Skeletal muscle cell (primary cell): ENCODE results near the gene ECPAS.
A peak's percentile ranks its signal among the peaks of the same experiment; 100 is the strongest.
"Not testable (repeated sequence)": the region's sequence is repeated elsewhere in the genome, so short reads cannot be mapped to it uniquely, and the experiment has no call there.

Source experiments
- DNase-seq: peaks from one replicate; pipeline ENCODE4 v3.0.0-alpha.2; 2010; ENCODE audit warnings: low read depth
- H3K4me3 ChIP-seq: 2 replicates; pipeline ENCODE4 v1.5.1; 2011; ENCODE audit warnings: low read depth, mild to moderate bottlenecking, control low read depth, low read length, moderate library complexity

The ECPAS gene

DNA sequence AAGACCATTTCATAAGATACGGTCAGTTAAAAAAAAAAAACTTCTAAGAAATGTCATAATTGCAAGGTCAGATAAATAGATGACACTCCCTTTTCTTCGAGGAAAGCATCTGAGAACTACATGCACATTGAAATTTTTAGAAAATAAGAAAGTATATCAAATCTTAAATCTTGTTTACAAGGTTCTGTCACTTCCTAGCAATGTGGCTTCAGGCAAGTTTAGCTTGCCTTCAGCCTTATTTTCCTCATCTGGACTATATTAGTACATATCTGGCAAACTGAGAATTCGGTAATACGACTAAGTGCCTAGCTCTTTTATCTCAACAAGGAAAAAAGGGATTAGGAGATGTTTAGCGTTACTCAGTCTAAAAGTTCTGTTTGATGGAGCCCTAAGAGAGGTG lies 121.7 kb downstream of the ECPAS start:
- no peak for DNase-seq

DNA sequence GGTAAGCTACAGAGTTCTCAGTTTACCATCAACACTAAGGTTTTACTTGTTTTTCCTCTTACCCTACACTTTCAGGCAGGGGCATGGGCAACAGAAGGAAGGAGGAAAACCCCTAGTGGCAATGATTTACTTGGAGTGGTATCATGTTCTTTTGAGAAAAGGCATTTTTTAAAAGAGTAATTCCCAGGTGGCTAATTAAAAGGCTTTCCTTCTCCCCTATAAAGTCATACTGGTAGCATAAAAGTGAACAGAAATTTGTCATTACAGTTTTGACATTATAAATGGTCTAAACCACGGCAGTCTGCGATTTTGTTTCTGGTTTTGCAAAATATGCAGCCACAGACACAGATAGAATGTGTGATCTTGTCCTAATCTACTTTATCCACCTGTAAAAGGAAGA lies 123.3 kb downstream of the ECPAS start:
- no peak for DNase-seq
- H3K4me3 ChIP-seq = no peak overlapping the region

More for the DNA sequence above, 121.7 kb downstream of the ECPAS start:
- no peak overlapping the region for H3K4me3 ChIP-seq

DNA sequence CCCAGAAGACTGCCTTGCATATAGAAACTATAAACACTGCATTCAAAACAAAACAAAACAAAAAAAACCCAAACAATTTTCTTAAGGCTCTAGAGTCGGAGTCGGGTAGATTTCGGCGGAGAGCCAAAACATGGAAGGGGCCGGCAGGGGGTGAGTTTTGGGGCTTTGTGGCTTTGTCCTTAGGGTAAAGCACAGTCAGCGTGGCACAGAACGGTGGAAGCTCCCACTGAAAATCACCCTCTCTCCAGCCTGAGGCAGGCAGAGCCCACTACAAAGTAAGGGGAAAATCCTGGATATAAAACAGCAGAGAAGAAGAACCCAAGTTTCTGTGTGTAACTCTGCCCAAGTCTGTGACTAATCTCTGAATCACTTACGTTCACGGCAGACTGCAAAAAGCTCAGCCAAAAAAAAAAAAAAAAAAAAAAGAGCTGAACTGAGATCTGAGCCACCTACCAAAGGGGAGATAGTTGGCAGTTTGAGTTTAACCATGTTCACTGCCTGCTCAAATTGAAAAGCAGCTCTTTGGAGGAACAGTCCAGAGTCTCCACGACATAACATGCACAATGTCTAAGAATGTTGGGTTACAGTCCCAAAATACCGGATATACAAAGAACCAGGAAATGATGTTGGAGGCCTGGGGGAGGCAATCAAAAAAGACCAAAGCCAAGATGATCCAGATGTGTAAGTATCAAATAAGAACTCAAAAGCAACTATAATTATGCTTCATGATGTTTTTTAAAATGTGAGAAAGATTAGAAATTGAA lies 127.5 kb downstream of the ECPAS start:
- peak overlapping the region; percentile 1 for H3K4me3 ChIP-seq
- peak; percentile 72 for DNase-seq

- H3K4me3 ChIP-seq = no peak overlapping the region
- DNase-seq = no peak
These were observed 131.6 kb downstream of the ECPAS start for GRCh38 chr9:111352545-111352944.

GRCh38 chr9:111350556-111350955 lies 133.6 kb downstream of the ECPAS start:
- no peak overlapping the region for H3K4me3 ChIP-seq
- peak; percentile 24 for DNase-seq

DNA sequence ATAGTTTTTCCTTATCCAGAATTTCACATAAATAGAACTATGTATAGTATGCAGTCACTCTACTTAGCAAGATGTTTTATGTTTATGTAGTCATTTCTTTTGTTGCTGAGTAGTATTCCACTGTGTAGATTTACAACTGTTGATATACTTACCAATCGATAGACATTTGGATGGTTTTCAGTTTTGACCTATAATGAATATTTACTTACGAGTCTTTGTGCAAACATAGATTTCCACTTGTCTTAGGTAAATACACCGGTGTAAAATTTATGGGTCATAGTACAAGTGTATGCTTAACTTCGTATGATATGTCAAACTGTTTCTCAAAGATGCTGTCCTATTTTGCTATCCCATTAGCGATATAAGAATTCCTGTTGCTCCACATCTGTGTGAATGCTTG lies 134.4 kb downstream of the ECPAS start:
- DNase-seq = no peak

DNA sequence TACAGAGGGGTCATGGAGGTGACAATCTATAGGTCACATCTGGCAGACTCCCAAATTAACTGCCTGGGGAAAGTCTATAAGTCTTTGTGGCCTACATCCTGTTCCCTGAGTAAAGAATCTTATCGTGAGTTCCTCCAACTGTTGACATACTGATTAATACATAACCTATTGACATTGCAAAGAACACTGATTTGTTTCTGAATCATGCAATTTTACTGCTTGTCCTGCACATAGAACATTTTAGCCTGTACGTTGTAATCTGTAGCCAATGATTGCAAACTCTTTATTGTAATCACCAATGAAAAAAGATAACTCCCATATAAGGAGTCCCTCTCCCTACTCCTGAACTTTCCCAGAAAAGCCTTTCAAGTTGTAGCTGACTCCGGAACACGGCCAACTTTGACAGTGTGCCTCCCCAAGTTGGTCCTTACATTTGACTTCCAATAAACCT lies 135.3 kb downstream of the ECPAS start:
- H3K4me3 ChIP-seq = no peak overlapping the region
- DNase-seq = peak; percentile 66

More for the DNA sequence above, 134.4 kb downstream of the ECPAS start:
- no peak overlapping the region for H3K4me3 ChIP-seq

DNA sequence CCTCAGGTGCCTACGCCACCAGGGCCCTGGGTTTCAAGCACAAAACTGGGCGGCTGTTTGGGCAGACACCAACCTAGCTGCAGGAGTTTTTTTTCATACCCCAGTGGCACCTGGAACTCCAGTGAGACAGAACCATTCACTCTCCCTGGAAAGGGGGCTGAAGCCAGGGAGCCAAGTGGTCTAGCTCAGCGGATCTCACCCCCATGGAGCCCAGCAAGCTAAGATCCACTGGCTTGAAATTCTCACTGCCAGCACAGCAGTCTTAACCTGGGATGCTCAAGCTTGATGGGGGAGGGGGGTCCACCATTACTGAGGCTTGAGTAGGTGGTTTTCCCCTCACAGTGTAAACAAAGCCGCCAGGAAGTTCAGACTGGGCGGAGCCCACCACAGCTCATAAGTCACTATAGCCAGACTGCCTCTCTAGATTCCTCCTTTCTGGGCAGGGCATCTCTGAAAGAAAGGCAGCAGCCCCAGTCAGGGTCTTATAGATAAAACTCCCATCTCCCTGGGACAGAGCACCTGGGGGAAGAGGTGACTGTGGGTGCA lies 149.8 kb downstream of the ECPAS start:
- not testable (repeated sequence) for DNase-seq, H3K4me3 ChIP-seq

DNA sequence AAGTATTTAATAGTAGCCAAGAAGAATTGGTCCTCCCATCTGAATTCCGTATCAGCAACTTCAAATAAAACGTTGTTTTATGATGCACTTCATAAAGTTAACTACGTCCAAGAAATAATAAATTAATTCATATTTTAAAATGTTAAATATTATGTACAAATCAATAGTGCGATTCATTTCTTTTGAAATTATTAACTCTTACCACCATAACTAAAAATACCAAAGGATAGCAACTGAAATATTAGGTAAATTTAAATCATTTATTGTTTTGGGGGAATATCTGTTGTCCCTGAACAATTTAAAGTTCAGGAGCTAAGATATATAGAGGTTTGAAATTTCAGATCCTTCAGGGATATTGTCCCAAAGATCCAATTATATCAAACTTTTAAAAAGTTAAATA lies 154.1 kb downstream of the ECPAS start, which contains the start of gene OR2K2:
OR2K2 (minus strand) TSS at position 101 of the 400 bp plus-strand sequence. CDS start 1,791 bp downstream, outside the sequence.
- H3K4me3 ChIP-seq = no peak within 1 kb of the TSS
- DNase-seq = no peak

DNA sequence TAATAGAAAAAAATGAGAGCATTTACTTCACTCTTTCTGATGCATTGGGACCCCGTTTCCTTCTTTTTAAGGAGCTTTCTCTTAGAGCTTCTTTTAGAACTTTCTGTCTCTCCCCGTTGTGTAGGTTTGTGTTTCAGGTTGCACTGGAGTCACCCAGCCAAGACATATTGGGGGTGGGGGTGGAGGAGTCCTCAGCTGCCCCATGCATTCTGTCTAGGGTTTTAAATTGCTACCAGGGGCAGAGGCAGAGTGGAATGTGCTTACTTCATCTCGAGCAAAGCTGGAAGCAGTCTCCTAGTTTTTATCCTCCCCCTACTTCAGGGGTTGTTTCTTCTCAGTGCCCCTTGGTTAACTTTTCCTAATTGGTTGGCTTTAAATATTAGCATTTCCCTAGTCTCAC lies 163.6 kb downstream of the ECPAS start:
- H3K4me3 ChIP-seq = no peak overlapping the region
- DNase-seq = no peak

GRCh38 chr9:111316796-111317195 lies 167.4 kb downstream of the ECPAS start:
- no peak overlapping the region for H3K4me3 ChIP-seq
- DNase-seq = no peak
